Islet of Langerhans (tissue), 1 donor: ENCODE data around the gene TUT7.
"Not testable (repeated sequence)": the region's sequence is repeated elsewhere in the genome, so short reads cannot be mapped to it uniquely, and the experiment has no call there.

Experiments used
- FAIRE-seq: peaks from one replicate; lab custom pipeline; 2011; peaks lifted over from hg19 to GRCh38; lab: Jason Lieb, UNC

The TUT7 gene, protein sequence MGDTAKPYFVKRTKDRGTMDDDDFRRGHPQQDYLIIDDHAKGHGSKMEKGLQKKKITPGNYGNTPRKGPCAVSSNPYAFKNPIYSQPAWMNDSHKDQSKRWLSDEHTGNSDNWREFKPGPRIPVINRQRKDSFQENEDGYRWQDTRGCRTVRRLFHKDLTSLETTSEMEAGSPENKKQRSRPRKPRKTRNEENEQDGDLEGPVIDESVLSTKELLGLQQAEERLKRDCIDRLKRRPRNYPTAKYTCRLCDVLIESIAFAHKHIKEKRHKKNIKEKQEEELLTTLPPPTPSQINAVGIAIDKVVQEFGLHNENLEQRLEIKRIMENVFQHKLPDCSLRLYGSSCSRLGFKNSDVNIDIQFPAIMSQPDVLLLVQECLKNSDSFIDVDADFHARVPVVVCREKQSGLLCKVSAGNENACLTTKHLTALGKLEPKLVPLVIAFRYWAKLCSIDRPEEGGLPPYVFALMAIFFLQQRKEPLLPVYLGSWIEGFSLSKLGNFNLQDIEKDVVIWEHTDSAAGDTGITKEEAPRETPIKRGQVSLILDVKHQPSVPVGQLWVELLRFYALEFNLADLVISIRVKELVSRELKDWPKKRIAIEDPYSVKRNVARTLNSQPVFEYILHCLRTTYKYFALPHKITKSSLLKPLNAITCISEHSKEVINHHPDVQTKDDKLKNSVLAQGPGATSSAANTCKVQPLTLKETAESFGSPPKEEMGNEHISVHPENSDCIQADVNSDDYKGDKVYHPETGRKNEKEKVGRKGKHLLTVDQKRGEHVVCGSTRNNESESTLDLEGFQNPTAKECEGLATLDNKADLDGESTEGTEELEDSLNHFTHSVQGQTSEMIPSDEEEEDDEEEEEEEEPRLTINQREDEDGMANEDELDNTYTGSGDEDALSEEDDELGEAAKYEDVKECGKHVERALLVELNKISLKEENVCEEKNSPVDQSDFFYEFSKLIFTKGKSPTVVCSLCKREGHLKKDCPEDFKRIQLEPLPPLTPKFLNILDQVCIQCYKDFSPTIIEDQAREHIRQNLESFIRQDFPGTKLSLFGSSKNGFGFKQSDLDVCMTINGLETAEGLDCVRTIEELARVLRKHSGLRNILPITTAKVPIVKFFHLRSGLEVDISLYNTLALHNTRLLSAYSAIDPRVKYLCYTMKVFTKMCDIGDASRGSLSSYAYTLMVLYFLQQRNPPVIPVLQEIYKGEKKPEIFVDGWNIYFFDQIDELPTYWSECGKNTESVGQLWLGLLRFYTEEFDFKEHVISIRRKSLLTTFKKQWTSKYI (N-terminal part only)

DNA sequence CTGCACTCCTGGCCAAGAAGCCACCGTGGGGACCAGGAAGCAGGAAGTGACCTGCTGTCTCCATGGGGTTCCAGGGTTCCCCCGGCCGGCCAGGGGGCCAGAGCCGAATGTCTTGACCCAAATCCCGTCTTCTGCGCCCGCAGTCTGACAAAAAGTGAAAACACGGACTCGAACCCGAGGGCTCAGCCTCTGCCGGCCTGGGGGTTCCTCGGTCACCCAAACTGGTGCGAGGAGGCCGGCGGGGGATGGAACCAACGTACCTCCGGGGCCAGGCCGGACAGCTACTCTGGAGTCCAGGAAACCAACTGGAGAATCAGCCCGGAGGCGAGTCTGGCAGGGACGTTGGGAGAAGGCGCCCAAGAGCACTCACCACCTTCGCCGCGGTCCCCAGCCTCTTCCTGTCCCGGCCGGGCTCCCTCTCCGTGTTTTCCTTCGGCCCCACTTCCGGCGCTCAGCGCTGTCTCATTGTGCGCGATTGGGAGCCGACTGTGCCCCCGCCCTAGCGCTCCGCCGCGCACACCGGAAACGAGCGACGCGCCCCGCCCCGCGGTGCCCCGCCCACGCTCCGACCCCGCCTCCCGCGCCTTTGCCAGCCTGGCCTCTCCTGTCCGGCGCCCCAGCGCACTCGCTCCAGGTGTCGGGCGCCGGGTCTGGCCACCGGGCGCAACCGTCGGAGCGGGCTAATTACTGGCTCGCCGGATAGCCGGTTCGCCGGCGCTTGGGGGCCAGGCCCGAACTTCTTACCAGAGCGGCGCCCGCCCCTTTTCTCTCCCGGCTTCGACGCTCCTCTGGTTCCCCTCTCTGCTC lies at the start of gene TUT7:
TUT7 (minus strand) TSS at position 400 of the 807 bp plus-strand sequence. CDS start 1,211 bp downstream, outside the sequence.
- no peak for FAIRE-seq

GRCh38 chr9:86402591-86402990 lies 48.4 kb upstream of the TUT7 start:
- FAIRE-seq: no peak

GRCh38 chr9:86396412-86396811 lies 42.2 kb upstream of the TUT7 start:
- no peak for FAIRE-seq

DNA sequence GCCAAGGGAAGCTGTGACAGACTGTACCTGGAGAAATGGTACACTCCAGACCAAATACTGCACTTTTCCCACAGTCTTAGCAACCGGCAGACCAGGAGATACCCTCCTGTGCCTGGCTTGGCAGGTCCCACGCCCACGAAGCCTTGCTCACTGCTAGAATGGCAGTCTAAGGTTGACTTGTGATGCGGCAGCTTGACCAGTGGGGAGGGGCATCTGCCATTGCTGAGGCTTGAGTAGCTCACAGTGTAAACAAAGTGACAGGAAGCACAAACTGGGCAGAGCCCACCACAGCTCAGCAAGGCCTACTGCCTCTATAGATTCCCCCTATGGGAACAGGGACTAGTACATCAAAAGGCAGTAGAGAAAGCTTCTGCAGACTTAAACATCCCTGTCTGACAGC lies 36.0 kb upstream of the TUT7 start:
- FAIRE-seq: not testable (repeated sequence)

DNA sequence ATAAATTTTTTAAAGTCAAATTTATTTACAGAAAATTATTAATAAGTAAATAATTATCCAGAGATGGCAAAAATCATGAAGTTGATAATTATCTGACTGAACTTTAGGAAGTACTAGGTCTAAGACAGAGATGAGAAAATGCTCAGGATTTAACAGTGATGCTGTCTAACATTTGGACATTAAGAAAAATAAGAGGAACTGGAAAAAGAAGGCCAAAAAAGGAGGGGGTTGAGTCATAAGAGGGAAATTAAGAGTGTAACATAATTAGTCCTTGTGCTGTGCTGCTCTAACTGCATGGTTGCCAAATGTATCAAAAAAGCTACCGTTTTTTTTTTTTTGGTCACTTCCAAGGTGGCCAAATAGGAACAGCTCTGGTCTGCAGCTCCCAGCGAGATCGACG lies 35.4 kb upstream of the TUT7 start:
- FAIRE-seq: no peak

DNA sequence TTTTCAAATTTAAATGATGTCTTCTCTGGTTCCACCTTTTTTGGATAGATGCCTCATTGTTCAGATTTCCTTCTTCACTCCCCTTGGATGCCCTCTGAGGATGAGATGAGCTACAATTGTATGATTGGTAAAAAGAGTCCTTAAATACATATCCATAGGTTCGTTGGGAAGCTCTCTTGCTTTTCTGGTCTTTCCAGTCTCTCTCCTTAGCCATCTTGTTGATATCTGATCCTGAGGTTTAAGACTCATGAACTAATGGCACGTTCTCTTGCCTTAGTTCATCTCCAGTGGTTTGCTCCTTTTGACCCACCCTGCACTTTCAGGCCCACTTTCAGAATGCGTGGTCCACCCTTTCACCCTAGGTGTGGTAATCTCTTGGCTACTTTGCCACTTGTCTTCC lies 33.2 kb upstream of the TUT7 start:
- no peak for FAIRE-seq

DNA sequence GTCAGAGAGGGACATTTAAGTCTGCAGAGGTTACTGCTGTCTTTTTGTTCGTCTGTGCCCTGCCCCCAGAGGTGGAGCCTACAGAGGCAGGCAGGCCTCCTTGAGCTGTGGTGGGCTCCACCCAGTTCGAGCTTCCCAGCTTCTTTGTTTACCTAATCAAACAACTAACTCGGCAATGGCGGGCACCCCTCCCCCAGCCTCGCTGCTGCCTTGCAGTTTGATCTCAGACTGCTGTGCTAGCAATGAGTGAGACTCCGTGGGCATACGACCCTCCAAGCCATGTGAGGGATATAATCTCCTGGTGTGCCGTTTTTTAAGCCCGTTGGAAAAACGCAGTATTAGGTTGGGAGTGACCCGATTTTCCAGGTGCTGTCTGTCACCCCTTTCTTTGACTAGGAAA lies 28.8 kb upstream of the TUT7 start:
- not testable (repeated sequence) for FAIRE-seq

- FAIRE-seq: no peak
Observed at GRCh38 chr9:86376016-86376415, 21.8 kb upstream of the TUT7 start.

DNA sequence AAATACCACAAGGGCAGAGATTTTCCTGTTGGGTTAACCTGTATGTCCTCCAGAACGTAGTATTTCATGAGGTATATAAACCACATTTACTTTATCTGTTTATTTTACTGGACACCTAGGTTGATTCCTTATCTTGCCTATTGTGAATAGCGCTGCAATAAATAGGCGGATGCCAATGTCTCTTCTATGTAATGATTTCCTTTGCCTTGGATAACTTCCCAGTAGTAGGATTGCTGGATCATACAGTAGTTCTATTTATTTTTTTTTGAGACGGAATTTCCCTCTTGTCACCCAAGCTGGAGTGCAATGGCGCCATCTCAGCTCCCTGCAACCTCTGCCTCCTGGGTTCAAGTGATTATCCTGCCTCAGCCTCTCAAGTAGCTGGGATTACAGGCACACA lies 15.6 kb upstream of the TUT7 start:
- no peak for FAIRE-seq

DNA sequence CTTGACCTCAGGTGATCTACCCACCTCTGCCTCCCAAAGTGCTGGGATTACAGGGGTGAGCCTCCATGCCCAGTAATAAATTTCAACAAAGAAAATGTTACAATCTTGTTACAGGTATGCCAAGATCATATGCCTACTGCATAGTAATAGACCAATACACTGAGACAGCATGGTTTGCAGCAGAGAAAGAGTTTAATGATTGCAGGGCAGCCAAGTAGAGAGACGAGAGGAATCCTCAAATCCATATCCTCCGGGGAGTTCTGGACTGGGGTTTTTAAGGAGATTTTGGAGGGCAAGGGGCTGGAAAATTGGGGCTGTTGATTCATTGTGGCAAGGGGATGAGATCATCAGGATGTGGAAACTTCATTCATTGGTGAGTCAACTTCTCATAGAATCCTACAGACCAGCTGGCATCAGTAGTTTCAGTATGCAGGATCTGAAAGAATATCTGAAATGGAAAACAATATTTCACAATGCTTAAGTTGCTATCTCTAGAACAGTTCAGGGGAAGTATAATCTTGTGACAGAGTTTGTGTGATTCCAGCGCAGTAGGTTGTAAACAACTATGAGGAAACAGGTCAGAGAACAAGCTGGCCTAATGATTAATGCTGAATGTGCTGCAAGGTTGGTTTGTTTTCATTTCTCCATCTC lies 14.8 kb upstream of the TUT7 start:
- no peak for FAIRE-seq

DNA sequence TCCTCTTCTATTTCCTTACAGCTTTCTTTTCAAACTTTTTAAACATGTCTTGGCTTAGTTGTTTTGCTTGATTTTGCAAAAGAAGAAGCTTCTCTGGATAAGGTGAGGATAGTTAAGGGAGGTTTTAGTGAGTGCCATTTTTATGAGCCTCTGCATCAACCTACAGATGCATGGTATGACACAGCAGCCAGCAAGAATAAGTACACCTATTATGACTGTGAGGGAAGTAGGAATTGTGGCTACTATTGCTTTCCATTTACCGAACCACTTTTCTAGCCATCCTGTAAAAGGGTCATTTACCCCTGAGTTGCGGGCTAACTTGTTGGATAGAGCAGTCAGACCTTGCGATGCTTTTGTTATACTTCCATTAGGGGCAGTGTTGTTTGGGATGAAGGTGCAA lies 7.0 kb upstream of the TUT7 start:
- FAIRE-seq: no peak

DNA sequence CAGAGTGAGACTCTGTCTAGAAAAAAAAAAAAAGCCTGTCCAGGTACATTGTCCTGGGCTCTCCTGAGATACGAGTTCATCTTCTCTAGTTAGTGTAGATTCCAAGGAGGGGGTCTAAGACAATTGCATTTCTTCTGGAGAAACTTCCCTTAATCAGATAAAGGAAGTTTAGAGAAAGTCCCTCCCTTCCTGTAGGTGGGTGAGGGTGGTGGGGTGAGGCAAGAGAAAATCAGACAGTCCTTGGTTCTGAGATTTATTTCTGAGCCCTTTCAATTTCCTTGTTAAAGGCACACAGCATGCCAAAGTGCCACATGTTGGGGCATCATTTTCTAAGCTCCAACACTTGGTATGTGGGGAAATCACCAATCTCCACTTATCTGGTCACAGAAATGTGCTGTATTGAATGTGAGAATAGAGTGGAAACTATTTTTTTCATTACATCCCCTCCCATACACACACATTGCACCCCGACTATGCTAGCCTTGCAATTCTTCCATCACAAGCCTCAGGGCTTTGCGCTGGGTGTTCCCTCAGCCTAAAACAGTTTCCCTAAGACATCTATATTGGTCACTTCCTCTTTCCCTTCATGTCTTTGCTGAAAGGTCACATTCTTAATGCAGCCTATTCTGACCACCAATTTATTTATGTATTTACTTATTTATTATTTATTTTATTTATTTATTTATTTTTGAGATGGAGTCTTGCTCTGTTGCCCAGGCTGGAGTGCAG lies 5.1 kb upstream of the TUT7 start:
- FAIRE-seq: no peak

GRCh38 chr9:86356871-86357866 lies 3.0 kb upstream of the TUT7 start:
- no peak for FAIRE-seq

GRCh38 chr9:86355814-86356213 lies 1.6 kb upstream of the TUT7 start:
- no peak for FAIRE-seq

GRCh38 chr9:86354818-86355309 lies 654 bp upstream of the TUT7 start:
- no peak for FAIRE-seq

DNA sequence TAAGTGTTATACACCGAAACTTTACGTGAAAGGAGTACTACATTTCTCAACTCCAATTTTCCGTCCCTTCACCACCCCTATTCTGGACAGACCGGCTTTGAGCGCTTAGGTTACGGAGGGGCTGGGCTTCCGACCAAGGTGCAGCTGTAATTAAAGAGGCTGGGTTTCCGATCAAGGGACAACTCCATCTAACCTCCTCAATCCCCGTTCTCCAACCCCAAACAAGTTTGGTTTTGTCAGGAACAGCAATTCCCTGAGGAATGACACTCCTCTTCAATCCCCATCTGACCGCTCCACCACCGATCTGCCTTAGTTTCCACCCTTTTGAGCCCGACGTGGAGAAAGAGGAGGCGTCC lies 577 bp downstream of the TUT7 start:
- no peak for FAIRE-seq

DNA sequence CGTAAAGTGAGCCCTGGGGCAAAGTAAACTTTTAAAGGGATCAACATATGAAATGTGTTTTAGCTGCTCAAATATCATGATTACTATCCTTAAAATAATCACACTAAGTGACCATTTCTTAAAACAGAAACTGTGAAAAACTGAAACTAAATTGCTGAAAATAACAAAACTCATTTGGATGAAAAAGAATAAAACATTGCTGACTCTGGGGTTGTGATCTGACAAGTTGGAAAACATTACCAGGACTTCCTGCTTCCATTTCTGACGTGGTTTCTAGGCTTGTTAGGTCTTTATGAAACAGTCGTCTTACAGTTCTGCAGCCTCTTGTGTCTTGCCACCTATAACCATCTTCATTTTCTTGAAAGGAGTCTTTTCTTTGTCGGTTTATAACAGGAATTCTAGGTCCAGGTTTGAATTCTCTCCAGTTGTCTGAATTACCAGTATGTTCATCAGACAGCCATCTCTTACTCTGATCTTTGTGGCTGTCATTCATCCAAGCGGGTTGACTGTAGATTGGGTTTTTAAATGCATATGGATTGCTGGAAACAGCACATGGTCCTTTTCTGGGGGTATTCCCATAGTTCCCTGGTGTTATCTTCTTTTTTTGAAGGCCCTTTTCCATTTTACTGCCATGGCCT lies 1.7 kb downstream of the TUT7 start:
- FAIRE-seq: peak; percentile 17

GRCh38 chr9:86351880-86352279 lies 2.3 kb downstream of the TUT7 start:
- FAIRE-seq: no peak
